ENCODE measurements around the gene CIDEB. TPM values are rescaled to one million over a fixed set of nuclear protein-coding genes. Genes with fewer than 3 reads are reported as not detected.

CIDEB gene
- total and polyA plus RNA-seq, 2 donors from 2014 or later: 22.4 to 49.7 TPM

DNA sequence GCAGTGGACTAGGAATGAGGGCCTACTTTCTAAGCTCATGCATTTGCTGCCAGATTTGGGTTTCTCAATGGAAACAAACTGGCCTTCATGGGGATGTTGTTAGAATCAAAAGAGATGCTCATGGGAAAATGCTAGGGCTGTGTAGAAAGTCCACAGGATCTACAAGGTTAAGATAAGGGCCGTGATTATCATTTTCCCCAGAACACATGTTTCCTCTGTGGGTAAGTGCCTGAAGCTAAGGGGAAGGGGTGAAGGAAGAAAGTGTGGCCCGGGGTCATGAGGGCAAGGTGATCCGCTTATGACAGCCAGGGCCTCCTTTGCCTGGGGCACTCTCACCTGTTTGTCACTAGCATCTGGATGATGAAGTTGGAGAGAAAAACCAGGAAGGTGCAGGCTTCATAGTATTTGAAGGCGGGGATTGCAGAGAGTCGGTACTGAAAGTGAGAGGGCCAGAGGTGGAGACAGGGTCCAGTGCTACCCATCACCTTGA is 17.3 kb upstream of the CIDEB start:
- Histone ChIP-seq H3K9me3 (ENCODE audit: control insufficient read depth in 2 of 3, insufficient read depth in 1 of 3, low read length in 3 of 3) (no peaks in the 10 kb centered on the region), H3K9ac (ENCODE audit: low read length in 3 of 3) (no peak overlapping the region), H3K27ac (ENCODE audit: low read depth in 2 of 2, low read length in 2 of 2) (no peak overlapping the region), H3K36me3 (ENCODE audit: control insufficient read depth in 2 of 3, insufficient read depth in 3 of 3, low read length in 3 of 3) (no peaks in the 10 kb centered on the region), H3K4me3 (ENCODE audit: low read length in 3 of 3) (no peak overlapping the region), H3K27me3 (ENCODE audit: control insufficient read depth, insufficient read depth, low read length) (no peaks in the 10 kb centered on the region), H3K4me1 (ENCODE audit: control insufficient read depth in 2 of 3, insufficient read depth in 2 of 3, low read depth in 1 of 3, low read length in 3 of 3) (no peaks in the 10 kb centered on the region)
- FAIRE-seq (no peak), DNase-seq (no peak)
- TF ChIP-seq, protein P1, sequence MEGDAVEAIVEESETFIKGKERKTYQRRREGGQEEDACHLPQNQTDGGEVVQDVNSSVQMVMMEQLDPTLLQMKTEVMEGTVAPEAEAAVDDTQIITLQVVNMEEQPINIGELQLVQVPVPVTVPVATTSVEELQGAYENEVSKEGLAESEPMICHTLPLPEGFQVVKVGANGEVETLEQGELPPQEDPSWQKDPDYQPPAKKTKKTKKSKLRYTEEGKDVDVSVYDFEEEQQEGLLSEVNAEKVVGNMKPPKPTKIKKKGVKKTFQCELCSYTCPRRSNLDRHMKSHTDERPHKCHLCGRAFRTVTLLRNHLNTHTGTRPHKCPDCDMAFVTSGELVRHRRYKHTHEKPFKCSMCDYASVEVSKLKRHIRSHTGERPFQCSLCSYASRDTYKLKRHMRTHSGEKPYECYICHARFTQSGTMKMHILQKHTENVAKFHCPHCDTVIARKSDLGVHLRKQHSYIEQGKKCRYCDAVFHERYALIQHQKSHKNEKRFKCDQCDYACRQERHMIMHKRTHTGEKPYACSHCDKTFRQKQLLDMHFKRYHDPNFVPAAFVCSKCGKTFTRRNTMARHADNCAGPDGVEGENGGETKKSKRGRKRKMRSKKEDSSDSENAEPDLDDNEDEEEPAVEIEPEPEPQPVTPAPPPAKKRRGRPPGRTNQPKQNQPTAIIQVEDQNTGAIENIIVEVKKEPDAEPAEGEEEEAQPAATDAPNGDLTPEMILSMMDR (IDR thresholded peaks at IDR 0.05; ENCODE audit: borderline replicate concordance, extremely low read depth, insufficient read depth): no peak
- intact Hi-C loops (cut with DNase I): no loop called here

DNA sequence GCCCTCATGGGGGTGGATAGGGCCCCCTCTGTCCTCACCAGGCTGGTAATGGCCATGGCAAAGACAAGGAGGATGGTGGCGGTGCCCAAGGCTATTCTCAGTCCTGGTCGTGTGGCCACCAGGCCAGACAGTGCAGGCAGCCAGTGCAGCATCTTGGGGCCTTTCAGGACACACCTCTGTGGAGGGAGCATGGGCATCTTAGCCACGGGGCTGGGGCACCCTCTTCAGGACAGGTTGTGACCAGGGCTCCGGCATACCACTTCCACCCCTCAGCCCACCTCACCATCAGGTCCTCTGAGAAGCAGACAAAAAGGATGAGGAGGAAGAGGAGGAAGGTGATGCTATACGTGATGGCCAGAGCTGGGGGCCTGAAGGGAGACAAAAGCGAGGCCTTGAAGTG is 16.2 kb upstream of the CIDEB start:
- TF ChIP-seq, protein P1 (IDR thresholded peaks at IDR 0.05; ENCODE audit: borderline replicate concordance, extremely low read depth, insufficient read depth): no peak
- Histone ChIP-seq H3K4me1 (ENCODE audit: control insufficient read depth in 2 of 3, insufficient read depth in 2 of 3, low read depth in 1 of 3, low read length in 3 of 3) (no peaks in the 10 kb centered on the region), H3K4me3 (ENCODE audit: low read length in 3 of 3) (no peak overlapping the region), H3K27me3 (ENCODE audit: control insufficient read depth, insufficient read depth, low read length) (no peaks in the 10 kb centered on the region), H3K9me3 (ENCODE audit: control insufficient read depth in 2 of 3, insufficient read depth in 1 of 3, low read length in 3 of 3) (no peaks in the 10 kb centered on the region), H3K36me3 (ENCODE audit: control insufficient read depth in 2 of 3, insufficient read depth in 3 of 3, low read length in 3 of 3) (no peaks in the 10 kb centered on the region), H3K27ac (ENCODE audit: low read depth in 2 of 2, low read length in 2 of 2) (no peak overlapping the region), H3K9ac (ENCODE audit: low read length in 3 of 3) (no peak overlapping the region)
- DNase-seq: no peak
- intact Hi-C loops (cut with DNase I): no loop called here
- FAIRE-seq: no peak

DNA sequence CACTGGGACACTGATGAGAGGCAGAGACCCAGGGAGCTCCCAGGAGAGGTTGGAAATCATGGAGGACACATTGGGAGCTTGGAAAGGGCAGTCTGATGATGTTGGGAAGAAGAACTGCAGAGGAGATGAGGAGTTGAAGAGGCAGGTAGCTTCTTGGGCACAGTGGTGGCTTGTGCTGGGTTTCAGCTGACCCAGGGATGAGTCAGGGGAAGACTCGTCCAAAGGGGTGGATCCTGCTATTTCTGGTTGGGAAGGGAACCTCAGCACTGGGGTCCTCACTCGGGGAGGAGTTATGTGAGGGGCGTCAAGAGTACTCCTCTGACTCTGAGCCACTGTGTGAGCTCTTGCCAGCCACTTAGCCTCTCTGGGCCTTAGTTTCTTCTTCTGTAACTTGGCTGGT is 15.6 kb upstream of the CIDEB start:
- DNase-seq (no peak), FAIRE-seq (no peak)
- intact Hi-C loops (cut with DNase I): no loop called here
- Histone ChIP-seq H3K9me3 (ENCODE audit: control insufficient read depth in 2 of 3, insufficient read depth in 1 of 3, low read length in 3 of 3) (no peaks in the 10 kb centered on the region), H3K36me3 (ENCODE audit: control insufficient read depth in 2 of 3, insufficient read depth in 3 of 3, low read length in 3 of 3) (no peaks in the 10 kb centered on the region), H3K27ac (ENCODE audit: low read depth in 2 of 2, low read length in 2 of 2) (no peak overlapping the region), H3K4me3 (ENCODE audit: low read length in 3 of 3) (no peak overlapping the region), H3K27me3 (ENCODE audit: control insufficient read depth, insufficient read depth, low read length) (no peaks in the 10 kb centered on the region), H3K4me1 (ENCODE audit: control insufficient read depth in 2 of 3, insufficient read depth in 2 of 3, low read depth in 1 of 3, low read length in 3 of 3) (no peaks in the 10 kb centered on the region), H3K9ac (ENCODE audit: low read length in 3 of 3) (no peak overlapping the region)
- TF ChIP-seq, protein P1 (IDR thresholded peaks at IDR 0.05; ENCODE audit: borderline replicate concordance, extremely low read depth, insufficient read depth): no peak

DNA sequence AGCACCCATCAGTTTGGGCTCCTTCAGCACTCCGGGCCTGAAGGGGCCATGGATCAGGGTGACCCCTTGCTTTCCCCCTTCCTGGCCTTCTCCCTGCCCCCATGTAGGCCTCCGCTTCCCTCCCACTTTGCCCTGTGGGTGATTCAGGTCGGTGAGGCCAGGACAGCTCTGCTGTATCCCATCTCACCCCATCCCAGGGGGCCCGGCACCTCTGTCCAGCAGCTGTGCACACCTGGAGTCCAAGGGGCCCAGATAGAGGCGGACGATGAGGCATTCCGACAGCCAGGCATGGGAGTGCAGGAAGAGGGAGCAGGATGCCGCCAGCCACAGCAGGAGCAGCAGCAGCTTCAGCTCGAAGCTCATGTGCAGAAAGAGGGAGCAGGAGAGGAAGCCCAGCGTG is 14.9 kb upstream of the CIDEB start:
- intact Hi-C loops (cut with DNase I): no loop called here
- FAIRE-seq: no peak
- Histone ChIP-seq H3K9ac (ENCODE audit: low read length in 3 of 3) (no peak overlapping the region), H3K36me3 (ENCODE audit: control insufficient read depth in 2 of 3, insufficient read depth in 3 of 3, low read length in 3 of 3) (no peaks in the 10 kb centered on the region), H3K4me1 (ENCODE audit: control insufficient read depth in 2 of 3, insufficient read depth in 2 of 3, low read depth in 1 of 3, low read length in 3 of 3) (no peaks in the 10 kb centered on the region), H3K4me3 (ENCODE audit: low read length in 3 of 3) (no peak overlapping the region), H3K9me3 (ENCODE audit: control insufficient read depth in 2 of 3, insufficient read depth in 1 of 3, low read length in 3 of 3) (no peaks in the 10 kb centered on the region), H3K27ac (ENCODE audit: low read depth in 2 of 2, low read length in 2 of 2) (no peak overlapping the region), H3K27me3 (ENCODE audit: control insufficient read depth, insufficient read depth, low read length) (peaks cover under 1% of the 10 kb centered on the region)
- peak in 3 of 5 donors; percentile 23 to 66 (median 33) for DNase-seq
- TF ChIP-seq, protein P1 (IDR thresholded peaks at IDR 0.05; ENCODE audit: borderline replicate concordance, extremely low read depth, insufficient read depth): no peak

Measured in kidney (tissue), 14 donors.